Natural killer cell (primary cell): Measurements from ENCODE around the gene ARHGAP26. TPM values are rescaled to one million over a fixed set of nuclear protein-coding genes. Genes with fewer than 3 reads are reported as not detected.

ENCODE experiments used
- ATAC-seq, 3 donors: fragments of 150-1000 bp in 2 of 3; fragments of 200-7000 bp in 1 of 3; cut with Tn5 transposase; 1 replicate in 1 of 3; 2 replicates in 2 of 3; pipeline ENCODE4 v1.10.0; 2021; ENCODE audit warnings: mild to moderate bottlenecking in 2 of 3, moderate library complexity in 2 of 3
- DNase-seq, 2 donors: peaks; one replicate each; pipeline versions ENCODE4 v3.0.0 to v3.0.0-alpha.2; 2013 to 2021; ENCODE audit warnings: mixed read lengths in 1 of 2
- H3K27ac ChIP-seq: one replicate; pipeline ENCODE4 v1.5.1; 2013; ENCODE audit warnings: mild to moderate bottlenecking, low read length
- H3K27me3 ChIP-seq: one replicate; pipeline ENCODE4 v1.6.1; 2013; ENCODE audit warnings: low read length; ENCODE audit not compliant: control insufficient read depth, insufficient read depth
- H3K36me3 ChIP-seq: one replicate; pipeline ENCODE4 v1.6.1; 2013; ENCODE audit warnings: low read length; ENCODE audit not compliant: control insufficient read depth, insufficient read depth
- H3K4me1 ChIP-seq: one replicate; pipeline ENCODE4 v1.6.1; 2013; ENCODE audit warnings: low read length; ENCODE audit not compliant: control insufficient read depth, insufficient read depth
- H3K4me3 ChIP-seq: one replicate; pipeline ENCODE4 v1.5.1; 2013; ENCODE audit warnings: low read length
- H3K9me3 ChIP-seq: one replicate; pipeline ENCODE4 v1.6.1; 2013; ENCODE audit warnings: low read length; ENCODE audit not compliant: control insufficient read depth, insufficient read depth
- H3K27ac Mint-ChIP-seq, 2 donors: one replicate each; pipeline ENCODE4 v1.8.0; 2022; ENCODE audit warnings: mild to moderate bottlenecking in 2 of 2, mixed read lengths in 2 of 2, moderate library complexity in 1 of 2
- H3K27me3 Mint-ChIP-seq, 2 donors: one replicate each; pipeline ENCODE4 v1.8.0; 2022; ENCODE audit warnings: low read depth in 2 of 2, mixed read lengths in 2 of 2
- H3K36me3 Mint-ChIP-seq: one replicate; pipeline ENCODE4 v1.8.0; 2022; ENCODE audit warnings: mixed read lengths
- H3K4me1 Mint-ChIP-seq, 2 donors: one replicate each; pipeline ENCODE4 v1.8.0; 2022; ENCODE audit warnings: mixed read lengths in 2 of 2
- H3K4me3 Mint-ChIP-seq: one replicate; pipeline ENCODE4 v1.8.0; 2022; ENCODE audit warnings: mild to moderate bottlenecking, moderate library complexity, mixed read lengths
- H3K9me3 Mint-ChIP-seq, 2 donors: one replicate each; pipeline ENCODE4 v1.8.0; 2022; ENCODE audit warnings: mixed read lengths in 2 of 2
- CTCF ChIP-seq: fragments of 200-600 bp; IDR thresholded peaks from one replicate; pipeline ENCODE4 v1.8.0; 2022; ENCODE audit warnings: antibody characterized with exemption
- WGBS: methylation state at CpG from one replicate; pipeline ENCODE4 v1.1.7; 2013; ENCODE audit warnings: missing lambda C conversion rate; ENCODE audit not compliant: insufficient coverage; 5-methylcytosine and 5-hydroxymethylcytosine counted together
- intact Hi-C: fragments of 100-400 bp; cut with micrococcal nuclease; formaldehyde crosslinking; loops from one replicate; pipeline ENCODE4 v1.14.2; 2022
- total RNA-seq, 4 donors: library from RNA; stranded (reverse); fragments of 120-200 nt in 1 of 4; gene quantifications; one replicate each; pipeline versions ENCODE4 v1.2.3 to v1.2.4, GENCODE V29; 2013 to 2022

The ARHGAP26 gene
- total RNA-seq, 3 donors from 2014 or later (not counting 1 experiment from before 2014, with no cell fraction given): 153 to 159 (median 158) TPM

GRCh38 chr5:142977363-142978051 lies 207.3 kb downstream of the ARHGAP26 start:
- Histone ChIP-seq H3K9me3 (no peaks in the 10 kb centered on the region), H3K4me1 (peaks cover 78% of the 10 kb centered on the region), H3K27me3 (no peaks in the 10 kb centered on the region), H3K36me3 (no peaks in the 10 kb centered on the region), H3K4me3 (no peak overlapping the region), H3K27ac (peak overlapping the region; percentile 93)
- 13% methylated on average over 8 of the region's 8 CpGs for WGBS
- ATAC-seq: peak; percentile 83 to 96 (median 93)
- peaks cover 6% of the 10 kb centered on the region for H3K36me3 Mint-ChIP-seq
- peaks cover 97 to 98% of the 10 kb centered on the region in 2 donors for H3K4me1 Mint-ChIP-seq
- peak overlapping the region; percentile 89 to 91 for H3K27ac Mint-ChIP-seq
- H3K9me3 Mint-ChIP-seq: peaks cover 3 to 4% of the 10 kb centered on the region in 2 donors
- DNase-seq: peak; percentile 63 to 87
- peak overlapping the region; percentile 82 for H3K4me3 Mint-ChIP-seq
- no peak for TF ChIP-seq CTCF
- intact Hi-C loops: loop anchor here (1.0 to 2.0 kb wide), 5 partner anchors 17 to 49 kb away; no protein-coding TSS in a partner anchor
- H3K27me3 Mint-ChIP-seq: no peaks in the 10 kb centered on the region

GRCh38 chr5:142978252-142978651 lies 208.1 kb downstream of the ARHGAP26 start:
- Histone ChIP-seq H3K27me3 (no peaks in the 10 kb centered on the region), H3K4me3 (no peak overlapping the region), H3K36me3 (no peaks in the 10 kb centered on the region), H3K9me3 (no peaks in the 10 kb centered on the region), H3K27ac (peak overlapping the region; percentile 93), H3K4me1 (peaks cover 83% of the 10 kb centered on the region)
- H3K27me3 Mint-ChIP-seq: no peaks in the 10 kb centered on the region
- no peak for DNase-seq
- peak overlapping the region; percentile 89 to 91 for H3K27ac Mint-ChIP-seq
- no peak for ATAC-seq
- H3K9me3 Mint-ChIP-seq: peaks cover 3 to 4% of the 10 kb centered on the region in 2 donors
- intact Hi-C loops: no loop called here
- H3K4me1 Mint-ChIP-seq: peaks cover 97 to 98% of the 10 kb centered on the region in 2 donors
- no peak for TF ChIP-seq CTCF
- peaks cover 6% of the 10 kb centered on the region for H3K36me3 Mint-ChIP-seq
- peak overlapping the region; percentile 82 for H3K4me3 Mint-ChIP-seq
- 75% methylated on average over 1 of the region's 2 CpGs for WGBS

GRCh38 chr5:142978726-142979125 lies 208.5 kb downstream of the ARHGAP26 start:
- H3K4me1 ChIP-seq: peaks cover 83% of the 10 kb centered on the region
- H3K36me3 ChIP-seq: no peaks in the 10 kb centered on the region
- peaks cover 3 to 4% of the 10 kb centered on the region in 2 donors for H3K9me3 Mint-ChIP-seq
- ATAC-seq (peak in 1 of 3 donors; percentile 5), DNase-seq (no peak)
- H3K27me3 ChIP-seq: no peaks in the 10 kb centered on the region
- peaks cover 94 to 96% of the 10 kb centered on the region in 2 donors for H3K4me1 Mint-ChIP-seq
- no peak overlapping the region for H3K4me3 ChIP-seq
- intact Hi-C loops: no loop called here
- peak overlapping the region; percentile 89 to 91 for H3K27ac Mint-ChIP-seq
- no peaks in the 10 kb centered on the region for H3K9me3 ChIP-seq
- peak overlapping the region; percentile 93 for H3K27ac ChIP-seq
- peaks cover 6% of the 10 kb centered on the region for H3K36me3 Mint-ChIP-seq
- H3K4me3 Mint-ChIP-seq: peak overlapping the region; percentile 82
- WGBS: 47% methylated on average over 1 of the region's 1 CpG
- no peaks in the 10 kb centered on the region for H3K27me3 Mint-ChIP-seq
- TF ChIP-seq CTCF: no peak
